Measurements from ENCODE around the gene NRXN2.

NRXN2 gene

DNA sequence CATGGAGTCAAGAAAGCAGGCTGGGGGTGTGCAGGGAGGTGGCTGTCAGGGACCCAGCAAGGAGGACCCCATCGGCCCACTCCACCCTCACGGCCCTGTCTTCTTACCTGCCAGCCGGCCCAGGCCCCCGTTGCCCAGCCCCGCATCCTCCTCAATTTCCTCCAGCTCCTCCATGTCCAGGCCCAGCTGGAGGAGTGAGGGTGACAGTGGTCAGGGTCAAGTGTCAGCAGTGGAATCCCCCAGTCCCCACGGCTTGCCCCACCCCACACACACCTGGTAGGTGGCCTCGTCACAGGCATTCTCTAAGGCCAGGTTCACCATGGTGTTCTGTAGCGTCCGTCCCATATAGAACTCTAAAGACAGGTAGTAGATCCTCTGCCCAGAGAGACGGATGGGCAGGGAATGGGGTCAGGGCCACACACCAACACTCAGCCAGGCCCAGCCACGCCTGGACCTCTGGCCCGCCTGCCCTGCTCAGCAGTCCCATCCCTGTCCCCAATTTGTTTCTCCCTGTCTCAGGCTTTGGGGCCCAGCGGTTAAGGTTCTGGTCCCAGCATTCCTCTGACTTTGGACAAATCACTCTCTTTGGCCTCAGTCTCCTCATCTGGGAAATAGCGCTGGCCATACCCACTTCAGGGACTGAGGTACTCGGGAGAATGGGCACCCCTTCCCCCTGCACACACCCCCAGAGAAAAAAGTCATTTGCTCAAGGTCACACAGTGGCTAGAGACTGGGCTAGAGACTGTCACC is 35.5 kb upstream of the NRXN2 start:
- no peak for DNase-seq

DNA sequence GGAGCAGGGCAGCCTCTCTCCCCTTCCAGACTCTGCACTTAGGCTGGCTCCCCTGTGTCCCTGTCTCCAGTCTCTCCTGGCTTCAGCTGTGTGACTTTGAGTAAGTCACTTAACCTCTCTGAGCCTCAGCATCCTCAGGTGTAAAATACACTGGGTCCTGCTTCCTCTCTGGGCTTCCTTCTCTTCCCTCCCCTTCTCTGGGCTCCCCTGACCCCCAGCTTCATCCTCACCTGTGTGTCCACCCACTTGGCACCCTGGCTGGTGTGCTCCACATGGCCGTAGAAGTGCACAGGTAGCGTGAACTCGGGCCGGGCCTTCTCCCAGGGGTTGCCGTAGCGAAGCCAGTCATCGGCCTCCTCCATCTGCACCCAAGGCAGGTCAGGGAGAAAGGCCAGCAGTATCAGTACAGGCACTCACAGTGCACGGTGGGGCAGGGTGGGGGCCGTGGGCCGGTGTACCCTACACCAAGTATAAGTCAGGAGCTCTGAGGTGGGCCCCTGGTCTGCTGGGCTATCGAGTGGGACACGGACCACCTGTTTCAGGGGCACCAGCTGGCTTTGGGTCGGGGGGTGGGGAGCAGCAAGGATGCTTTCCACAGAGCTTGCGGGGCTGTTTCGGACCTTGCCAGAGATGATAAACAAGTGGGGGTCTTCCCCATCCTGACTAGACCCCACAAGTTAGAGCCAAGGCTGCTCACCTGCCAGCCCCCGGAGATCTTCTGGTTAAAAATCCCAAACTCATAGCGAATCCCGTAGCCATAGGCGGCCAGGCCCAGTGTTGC is 34.7 kb upstream of the NRXN2 start:
- DNase-seq: no peak

DNA sequence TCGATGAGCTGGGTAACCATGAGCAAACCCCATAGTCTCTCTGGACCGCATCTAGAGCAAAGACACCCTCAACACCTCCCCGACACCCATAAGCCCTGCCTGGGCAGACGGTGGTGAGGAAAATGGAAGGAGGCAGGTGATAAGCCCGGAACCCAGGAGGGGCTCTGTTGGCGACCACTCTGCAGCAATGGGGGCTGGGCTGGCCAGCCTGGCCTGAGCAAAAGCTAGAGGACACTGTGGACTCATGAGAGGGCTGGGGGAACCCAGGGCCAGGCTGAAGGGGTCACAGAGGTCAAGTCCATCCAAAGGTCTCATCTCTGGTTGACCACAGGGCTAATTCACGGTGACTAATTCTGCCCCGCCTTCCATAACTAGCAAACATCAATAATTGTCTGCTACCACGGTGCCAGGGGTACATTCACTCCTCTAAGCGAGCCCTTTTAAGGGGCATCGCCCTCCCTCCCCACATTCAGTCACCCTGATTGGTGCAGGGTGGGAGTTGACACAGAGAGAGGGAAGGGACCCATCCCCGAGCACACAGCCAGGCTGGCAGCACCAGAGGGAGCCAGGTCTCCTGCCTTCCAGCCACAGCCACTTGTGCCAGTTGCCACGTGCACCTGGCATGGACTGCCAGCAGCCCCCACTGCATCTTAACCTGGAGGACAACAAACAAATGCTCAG is 32.8 kb upstream of the NRXN2 start:
- DNase-seq: no peak

DNA sequence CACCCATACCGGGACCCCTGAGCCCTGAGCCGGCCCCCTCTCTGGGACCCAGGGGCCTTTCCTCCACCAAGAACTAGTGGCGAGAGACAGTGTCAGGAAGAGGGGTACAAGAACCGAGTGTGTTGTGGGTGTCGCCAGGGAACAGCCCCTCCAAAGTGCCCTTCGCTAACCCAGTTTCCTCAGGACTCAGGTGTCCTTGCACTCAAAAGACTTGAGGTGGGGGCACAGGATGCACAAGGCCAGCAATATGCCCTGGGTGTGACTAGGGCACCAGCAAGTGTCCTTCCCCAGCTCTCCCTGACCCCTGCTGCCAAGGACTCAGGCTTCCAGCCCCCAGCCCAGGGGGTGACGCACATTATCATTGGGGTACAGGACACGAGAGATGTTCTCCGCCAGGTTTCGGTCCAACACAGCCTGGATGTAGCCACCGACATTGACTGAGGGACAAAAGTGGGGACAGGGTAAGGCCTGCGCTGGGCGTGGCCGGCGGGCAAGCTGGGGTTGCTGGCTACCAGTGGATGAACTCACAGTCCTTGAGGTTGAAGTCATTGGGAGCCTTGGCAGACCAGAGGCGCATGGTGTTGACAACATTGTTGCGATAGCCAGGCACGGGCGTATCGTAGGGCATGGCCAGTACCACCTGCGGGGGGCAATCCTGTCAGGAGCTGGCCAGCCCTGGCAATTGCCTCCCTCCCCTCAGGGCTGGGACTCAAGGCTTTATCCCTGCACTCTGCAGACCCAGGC is 32.1 kb upstream of the NRXN2 start:
- DNase-seq: no peak

DNA sequence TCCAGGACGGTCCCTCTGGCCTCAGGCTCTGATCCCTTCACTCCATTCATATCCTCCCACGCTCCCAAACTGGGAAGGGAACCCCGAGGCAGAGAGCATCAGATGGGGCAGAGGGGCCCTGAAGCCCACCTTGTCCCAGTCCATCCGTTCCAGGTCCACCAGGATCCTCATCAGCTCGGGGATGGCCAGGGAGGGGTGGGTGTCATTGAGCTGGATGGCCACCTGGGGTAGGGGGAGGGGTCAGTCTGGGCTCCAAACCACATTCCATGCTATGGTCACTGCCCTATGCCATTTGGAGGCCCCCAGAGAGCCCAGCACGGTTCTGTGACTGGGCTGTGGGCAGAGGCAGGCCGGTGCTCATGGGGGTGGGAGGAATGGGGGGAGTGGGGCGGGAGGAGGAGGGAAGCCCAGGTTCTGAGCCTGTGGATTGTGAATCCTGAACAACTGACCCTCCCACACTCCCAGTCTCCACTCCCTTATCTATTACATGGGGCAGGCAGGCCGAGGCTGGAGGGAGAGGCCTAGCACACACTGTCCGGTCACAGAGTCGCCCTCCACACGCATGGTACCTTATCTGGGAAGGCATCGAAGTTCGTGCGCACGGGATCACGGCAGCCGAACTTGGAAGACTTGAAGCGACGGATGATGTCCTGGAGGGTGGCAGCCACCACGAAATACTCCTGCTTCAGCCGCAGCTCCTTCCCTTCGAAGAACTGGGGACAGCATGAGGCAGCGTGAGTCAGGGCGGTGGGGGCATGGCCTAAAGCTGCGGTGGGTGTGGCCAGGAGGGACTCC is 31.3 kb upstream of the NRXN2 start:
- DNase-seq: no peak

DNA sequence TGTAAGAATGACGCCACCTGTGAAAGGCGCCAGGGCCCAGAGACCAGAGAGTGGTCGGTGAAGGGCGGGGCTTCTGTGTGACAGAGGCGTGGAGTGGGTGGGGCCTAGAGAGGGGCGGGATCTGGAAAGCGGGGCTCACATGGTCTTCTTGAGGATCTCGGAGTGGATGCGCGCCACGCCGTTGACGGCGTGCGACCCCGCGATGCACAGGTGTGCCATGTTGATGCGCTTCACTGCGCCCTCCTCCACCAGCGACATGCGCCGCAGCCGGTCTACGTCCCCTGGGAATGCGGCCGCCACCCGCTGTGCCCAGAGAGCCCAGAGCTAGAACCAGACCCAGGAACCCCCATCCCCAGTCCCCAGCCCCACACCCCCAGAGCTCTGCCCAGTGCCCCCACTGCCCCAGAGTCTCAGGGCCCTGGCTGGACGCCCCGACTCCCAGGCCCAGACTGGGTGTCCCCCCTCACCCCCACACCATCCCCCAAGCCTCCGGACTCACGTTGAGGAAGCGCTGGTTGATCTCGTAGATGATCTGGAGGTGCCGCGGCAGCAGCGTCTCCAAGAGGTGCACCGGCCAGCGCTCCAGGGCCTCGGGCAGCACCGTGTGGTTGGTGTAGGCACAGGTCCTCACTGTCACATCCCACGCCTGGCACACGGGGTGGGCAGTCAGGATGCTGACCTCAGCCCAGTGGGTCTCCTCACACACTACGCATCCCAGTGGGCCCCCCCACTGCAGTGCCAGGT is 30.6 kb upstream of the NRXN2 start:
- no peak for DNase-seq

DNA sequence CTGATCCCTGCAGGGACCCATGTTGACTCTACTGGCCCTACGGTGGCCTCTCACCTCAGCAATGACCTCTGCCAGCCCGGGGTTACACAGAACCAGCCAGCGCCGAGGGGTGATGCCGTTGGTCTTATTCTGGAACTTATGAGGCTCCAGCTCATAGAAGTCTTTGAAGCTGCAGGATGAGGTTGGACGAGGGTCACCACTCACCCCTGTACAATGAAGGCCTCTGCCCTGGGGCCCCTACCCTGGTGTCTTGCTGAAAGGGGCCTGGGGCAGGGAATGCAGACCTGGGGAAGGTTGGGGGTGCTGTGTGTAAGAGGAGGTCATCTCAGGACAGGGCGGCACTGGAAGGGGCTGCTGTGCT is 30.0 kb upstream of the NRXN2 start:
- no peak for DNase-seq

DNA sequence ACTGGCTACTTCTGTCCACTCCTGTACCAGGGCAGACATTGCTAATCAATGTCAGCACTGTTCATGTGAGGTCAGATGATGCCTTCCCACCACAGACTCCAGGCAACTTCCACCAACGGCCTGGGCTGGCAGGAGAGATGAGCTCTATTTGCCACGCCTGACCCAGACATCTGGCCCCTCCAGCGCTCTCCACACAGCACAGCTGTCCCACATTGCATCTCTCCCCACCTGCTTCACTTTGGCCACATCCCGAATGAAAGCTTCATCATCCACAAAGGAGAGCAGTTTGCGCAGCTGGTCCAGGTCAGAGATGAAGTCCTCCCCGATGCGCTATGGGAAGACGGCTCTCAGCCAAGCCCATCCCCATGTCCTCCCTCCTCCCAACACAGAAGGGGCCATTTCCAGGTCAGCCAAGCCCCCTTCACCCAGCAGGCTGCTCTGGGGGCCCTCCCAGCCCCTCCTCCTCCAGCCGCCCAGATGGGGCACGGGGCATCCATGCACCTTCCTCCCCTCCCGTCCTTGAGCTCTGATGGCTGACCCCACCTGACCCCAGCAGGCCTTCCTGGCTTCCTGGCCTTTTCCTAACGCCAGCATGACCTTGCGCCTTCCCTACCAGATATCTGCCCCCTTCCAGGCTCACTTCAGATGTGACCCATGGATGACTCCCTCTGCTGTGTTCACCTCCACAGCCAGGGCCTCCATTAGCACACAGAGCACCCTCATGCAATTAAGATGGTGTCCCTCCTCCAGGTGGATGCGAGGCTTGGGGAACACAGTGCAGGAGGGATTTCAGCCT is 29.4 kb upstream of the NRXN2 start:
- DNase-seq: no peak

DNA sequence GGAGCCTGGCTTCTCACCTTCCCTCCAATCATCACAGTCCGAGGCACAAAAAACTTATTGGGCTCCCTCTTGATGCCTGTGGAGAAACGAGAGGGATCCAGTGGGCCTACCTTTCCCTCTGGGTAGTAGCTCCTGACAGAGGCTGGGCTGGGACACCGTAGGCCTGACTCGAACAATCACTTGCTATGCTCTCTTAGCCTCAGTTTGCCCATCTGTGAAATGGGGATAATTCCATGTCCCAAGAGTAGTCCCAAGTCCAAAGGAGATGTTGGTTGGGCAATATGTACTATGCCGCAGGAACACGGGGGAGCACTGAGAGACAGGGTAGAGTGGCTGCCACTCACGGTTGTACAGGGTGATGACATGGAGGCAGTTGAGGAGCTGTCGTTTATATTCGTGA is 28.6 kb upstream of the NRXN2 start:
- no peak for DNase-seq

DNA sequence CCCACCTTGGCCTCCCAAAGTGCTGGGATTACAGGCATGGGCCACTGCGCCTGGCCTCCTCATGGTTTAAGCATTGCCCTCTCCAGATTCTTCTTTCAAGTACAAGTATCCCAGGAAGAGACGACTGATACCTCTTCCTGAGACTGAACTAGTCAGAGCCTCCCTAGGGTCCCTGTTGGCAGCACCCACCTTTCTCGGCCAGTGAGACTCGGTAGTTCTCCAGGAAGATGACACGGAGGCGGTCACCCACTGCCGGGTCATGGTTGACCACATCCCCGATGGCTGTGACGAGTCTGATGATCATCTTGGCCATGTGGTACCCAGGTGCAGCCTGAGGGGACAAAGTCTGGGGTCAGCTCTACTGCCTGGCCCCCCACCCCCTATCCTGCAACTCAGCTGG is 28.1 kb upstream of the NRXN2 start:
- no peak for DNase-seq

DNA sequence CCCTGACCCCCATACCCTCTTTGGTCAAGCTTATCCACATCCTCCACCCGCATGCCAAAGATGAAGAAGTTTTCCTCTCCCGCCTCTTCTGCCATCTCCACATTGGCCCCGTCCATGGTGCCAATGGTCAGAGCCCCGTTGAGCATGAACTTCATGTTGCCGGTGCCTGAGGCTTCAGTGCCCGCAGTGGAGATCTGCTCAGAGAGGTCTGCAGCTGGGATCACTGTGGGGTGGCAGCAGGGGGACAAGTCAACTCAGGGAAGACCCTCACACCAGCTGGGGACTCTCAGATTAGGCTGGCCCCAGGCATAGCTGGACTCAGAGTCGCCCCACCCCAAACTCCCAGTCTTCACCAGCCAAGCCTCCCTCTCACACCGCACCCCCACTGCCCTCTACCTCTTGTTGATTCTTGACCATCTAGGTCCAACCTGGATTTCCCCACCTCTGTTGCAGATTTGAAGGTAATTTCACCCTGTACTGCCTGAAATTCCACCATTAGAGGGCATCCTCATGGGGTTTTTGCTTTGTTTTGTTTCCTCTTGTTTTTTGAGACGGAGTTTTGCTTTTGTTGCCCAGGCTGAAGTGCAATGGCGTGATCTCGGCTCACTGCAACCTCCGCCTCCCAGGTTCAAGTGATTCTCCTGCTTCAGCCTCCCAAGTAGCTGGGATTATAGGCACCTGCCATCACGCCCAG is 27.5 kb upstream of the NRXN2 start:
- no peak for DNase-seq

DNA sequence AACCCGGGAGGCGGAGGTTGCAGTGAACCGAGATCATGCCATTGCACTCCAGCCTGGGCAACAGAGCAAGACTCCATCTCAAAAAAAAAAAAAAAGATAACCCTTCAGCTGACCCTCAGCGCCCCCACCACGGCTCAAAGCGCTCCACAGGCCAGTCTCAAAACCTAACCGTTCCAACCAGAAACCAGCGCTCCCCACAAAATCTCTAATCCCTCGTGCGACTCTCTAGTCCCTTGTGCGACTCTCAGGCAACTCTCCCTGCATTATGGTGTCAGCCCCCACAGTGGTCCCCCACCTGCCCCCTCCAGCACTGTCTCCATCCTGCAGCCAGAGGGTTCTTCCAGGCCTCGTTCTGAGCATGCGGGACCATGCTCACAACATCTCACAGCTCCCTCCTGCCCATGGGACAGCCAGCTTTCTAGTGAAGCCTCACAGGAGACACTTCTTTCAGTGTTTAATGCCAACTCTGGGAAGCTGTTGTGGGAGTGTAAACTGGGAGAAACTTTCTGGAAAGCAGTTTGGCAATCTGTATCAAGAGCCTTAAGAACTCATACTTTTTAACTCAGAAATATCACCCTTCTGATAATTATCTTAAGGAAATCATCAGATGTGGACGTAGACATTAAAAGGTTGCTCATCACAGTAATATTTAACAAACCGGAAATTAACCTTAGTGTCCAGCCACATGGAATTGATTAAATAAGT is 25.1 kb upstream of the NRXN2 start:
- DNase-seq: no peak

DNA sequence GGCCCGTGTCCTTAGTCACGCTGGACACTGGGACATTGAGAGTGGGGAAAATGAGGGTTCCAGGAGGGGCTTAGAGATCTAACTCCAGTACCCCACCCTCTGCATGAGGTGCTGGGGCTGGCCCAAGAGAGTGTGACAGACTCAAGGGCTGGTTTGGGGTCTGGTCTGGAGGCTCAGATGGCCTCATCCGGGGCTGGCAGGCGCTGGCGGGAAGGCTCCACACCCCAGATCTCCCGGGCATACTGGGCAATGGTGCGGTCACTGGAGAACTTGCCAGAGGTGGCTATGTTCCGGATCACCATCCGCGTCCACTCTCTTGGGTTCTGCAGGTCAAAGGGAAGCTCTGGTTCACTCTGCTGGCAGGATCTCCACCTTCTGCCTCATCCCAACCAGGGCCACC is 23.5 kb upstream of the NRXN2 start:
- DNase-seq: no peak

DNA sequence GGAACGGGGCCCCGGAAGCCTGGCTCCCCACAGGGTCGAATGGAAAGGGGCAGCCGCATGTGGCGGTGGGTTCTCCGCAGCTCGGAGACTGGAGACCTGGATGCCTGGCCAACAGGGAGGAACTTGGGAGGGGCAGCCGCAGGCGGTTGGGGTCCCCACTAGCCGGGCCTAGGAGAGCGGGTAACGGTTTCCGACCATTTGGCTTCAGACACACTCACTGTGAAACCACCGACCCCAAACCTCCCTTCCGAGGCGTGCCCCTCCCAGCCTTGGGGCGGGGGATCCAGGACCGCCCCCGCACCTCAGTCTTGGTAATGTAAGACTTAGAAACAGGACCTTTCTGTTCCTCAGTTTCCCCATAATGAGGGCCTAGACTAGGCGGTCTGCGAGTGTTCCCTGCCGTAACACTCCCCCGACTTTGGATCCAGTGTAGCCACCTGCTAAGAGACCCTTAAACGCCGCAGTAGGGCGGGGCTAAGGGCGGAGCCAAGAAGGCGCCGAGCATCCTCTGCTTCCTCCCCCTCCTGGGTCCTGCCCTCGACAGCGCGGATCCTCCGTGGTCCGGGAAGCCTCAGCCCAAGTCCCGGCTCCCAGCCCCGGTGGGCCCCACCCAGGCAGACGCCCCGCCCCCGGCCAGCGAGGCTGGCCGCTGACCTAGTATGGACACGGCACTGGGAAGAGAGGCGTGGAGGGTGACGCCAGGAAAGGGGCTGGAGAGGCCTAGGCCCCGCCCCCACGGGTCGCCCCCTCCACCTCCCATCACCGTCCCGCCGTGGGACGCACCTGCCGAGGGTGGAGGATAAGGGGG is 22.7 kb upstream of the NRXN2 start:
- no peak for DNase-seq

DNA sequence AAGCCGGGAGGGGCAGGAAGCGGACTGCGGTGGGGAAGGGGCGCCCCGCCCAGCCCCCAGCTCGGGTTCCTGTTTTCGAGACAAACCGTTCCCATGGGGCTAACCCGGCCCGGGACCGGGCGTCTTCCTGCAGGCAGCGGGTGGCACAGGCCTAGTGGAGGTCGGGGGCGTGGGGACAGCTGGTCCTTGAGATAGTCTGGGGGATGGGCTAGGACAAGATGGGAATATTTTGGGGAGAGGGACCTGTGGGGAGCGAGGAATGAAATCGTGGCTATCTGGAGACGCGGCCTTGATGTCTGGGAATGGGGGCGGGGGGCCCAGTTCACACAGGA is 22.2 kb upstream of the NRXN2 start:
- DNase-seq: no peak

DNA sequence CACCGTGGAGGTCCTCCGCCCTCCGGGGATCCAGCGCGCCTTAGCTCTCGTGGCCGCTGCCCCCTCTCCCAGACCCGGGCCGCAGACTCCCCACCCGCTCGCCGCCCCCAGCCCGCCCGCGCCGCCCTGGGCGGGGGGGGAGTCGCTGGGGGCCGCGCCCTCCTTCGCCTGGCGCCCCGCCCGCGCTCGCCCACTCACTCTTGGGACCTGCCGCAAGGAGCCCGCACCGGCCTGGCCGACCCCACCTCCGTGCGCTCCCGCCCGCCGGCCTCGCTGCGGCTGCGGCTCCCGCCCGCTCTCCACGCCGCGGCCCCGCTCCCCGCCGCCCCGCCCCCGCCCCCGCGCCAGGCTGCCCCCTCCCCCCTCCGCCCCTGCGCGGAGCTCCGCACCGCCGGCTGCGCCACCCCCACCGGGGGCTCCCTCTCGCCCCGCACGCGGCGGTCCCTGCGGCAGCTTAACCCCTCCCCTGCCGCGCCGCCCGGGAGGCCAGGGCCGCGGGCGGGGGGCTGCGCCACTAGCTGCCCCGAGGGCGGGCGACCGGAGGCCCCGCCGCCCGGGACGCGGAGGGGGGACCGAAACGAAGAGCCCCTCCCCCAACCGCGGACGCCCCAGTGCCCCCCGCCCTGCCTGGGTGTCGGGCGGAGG is 21.7 kb upstream of the NRXN2 start:
- DNase-seq: no peak

DNA sequence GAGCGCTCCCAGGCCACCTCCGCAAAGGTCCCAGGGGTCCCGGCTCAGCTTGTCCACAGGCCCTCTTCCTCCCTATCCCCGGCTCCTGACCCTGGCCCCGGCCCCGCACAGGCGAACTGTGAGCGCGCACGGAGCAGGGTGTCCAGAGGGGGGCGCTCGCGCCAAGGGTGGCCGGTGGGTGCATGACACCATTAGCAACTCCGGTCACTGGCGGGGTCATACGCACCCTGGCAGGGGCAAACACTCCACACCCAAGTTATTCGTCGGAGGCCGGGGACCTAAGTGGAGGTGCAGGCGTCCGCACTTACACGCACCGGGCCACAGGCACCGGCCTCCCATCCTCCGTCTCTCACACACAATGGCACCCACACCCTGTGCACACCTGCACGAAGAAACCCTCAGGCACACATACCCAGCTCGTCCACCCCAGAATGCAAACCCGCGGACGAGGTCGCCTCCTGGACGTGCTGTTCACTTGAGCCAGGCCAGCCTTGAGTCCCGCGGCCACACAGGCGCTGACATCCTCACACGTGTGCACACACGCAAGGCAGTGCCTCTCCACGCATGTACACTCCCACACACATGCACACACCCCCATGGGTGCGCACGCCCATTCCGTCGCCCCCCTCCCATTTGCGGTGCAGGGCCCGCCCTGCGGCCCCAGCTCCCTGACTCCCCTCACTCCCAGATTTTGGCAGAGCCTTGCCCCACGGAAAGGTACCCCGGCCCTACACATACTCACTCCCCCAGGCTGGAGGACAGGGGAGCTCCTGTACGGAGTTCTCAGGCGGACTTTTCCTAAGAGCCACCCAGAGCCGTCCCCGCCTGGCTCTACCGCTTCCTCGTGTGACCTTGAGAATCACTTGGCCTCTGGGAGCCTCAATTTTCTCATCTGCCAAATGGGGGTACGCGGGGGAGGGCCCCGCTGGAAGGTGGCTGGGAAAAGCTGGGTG is 20.9 kb upstream of the NRXN2 start, which contains the start of gene RASGRP2:
Gene RASGRP2 (minus strand): TSS at position 552 of the 953 bp plus-strand sequence. CDS start 1,276 bp downstream, outside the sequence.
- DNase-seq: no peak
